GM18499 (cell line): ENCODE measurements around the gene FUT8.

Source experiments
- ATAC-seq: cut with Tn5 transposase; IDR thresholded peaks from one replicate; pipeline ENCODE4 v1.9.1; 2021; ENCODE audit warnings: moderate number of reproducible peaks; ENCODE audit not compliant: insufficient read depth, unreplicated experiment

The FUT8 gene

GRCh38 chr14:65549429-65549828, 136.9 kb downstream of the FUT8 start:
- ATAC-seq: no peak

DNA sequence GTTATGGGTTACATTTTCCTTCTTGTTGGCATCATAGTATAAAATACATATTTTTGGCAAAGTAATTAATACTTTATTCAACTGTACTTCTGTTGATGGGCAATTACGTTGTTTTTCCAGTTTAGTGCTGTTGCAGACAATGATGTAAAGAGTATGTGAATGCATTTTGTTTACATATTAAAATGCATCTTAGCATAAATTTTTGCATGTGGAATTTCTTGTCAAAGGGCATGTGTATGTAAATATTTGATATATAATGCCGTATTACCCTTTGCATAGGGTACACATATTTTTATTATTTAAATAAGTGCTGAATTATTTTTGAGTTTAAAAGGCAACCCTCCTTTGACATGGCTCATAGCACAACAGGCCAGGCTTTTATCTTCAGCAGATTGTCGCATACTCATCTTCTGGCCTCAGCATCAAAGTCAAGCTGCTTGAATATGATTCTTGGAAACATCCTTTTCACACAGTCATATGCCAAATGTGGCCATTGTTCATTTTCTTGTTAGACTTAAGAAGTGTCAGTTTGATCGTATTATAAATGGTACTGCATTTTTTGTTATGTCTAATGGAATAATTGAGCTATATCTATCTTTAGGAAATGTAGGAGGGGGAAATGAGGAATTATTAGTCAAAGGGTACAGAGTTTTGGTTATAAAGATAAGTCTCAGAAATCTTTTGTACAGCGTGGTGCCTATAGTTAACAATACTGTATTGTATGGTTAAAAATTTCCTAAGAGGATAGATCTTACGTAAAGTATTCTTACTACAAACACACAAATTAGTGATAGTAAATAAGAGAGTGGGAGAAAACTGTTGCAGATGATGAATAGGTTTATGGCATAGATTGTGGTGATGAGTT, 138.5 kb downstream of the FUT8 start:
- no peak for ATAC-seq

DNA sequence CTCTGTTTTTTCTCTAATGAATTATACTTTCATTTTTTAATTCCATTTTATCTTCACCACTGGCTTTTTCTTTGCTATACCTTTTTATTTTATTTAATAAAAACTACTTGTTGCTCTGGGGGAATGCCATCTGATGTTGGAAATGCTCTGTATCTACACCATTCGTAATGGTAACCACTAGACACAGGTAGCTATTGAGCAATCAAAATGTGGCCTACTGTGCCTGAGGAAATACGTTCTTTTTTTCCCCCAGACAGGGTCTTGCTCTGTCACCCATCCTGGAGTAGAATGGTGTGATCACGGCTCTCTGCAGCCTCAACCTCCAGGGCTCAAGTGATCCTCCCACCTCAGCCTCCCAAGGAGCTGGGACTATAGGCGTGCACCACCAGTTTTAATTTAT, 140.2 kb downstream of the FUT8 start:
- ATAC-seq: no peak

DNA sequence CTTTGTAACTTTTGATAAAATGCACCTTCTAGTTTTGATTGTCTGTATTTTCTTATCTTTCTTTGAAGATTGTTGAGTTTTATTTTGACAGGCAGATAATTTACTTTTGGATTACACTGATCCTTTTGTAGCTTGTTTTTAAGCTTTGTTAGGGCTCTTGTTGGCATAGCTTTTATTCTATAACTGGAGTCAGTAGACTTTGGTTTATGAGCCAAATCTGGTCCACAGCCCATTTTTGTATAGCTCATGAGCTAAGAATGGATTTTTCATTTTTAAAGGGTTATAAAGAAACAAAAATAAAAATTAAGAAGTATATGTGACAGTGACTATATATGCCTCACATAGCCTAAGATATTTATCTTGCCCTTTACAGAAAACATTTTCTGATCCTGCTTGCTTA, 142.3 kb downstream of the FUT8 start:
- no peak for ATAC-seq

DNA sequence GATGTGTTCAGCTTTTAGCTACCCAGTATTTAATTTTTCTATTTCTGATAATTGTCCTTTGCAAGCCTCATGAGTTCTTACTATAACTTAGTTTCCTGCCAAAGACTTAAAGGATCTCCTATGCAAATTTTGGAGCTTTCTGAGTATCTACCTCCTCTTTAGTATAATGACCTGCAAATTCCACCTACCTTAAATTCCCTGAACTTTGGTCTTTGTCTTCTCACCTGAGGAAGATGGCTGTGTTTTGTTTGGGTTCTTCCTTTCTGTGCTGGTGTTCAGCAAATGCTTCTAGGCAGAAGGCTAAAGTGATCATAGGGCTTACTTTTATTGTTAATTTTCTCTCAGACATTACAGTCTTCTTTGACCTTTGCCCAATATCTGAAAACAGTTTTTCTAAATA, 142.8 kb downstream of the FUT8 start:
- ATAC-seq: no peak

GRCh38 chr14:65558363-65558762, 145.8 kb downstream of the FUT8 start:
- no peak for ATAC-seq

DNA sequence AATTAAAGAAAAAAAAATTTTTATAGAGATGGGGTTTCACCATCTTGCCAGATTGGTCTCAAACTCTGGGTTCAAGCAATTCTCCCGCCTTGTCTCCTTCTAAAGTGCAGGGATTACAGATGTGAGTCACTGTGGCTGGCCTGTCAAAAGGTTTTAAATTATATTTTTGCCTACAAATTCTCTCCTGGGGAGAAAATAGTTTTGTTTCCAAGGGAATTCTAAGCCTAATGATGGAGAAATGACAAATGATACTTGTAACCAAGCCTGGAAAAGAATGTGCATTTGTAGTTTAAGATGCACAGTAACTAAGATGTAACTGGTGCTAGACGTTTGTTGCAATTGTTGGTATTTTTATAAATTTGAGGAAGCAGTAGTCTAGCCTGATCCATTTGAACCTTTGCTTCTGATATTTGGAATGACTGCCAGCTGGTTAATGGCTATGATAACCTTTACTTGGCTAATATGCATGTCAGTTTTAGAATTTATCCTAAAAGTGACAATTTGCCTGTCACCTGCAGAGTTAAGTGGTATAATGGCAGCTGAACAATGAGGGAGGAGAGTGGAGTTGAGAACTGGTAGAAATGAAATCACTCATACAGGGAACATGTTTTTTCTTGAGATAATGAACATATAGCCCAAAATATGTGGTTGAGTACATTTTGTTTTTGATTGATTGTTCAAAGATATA, 148.0 kb downstream of the FUT8 start:
- no peak for ATAC-seq

GRCh38 chr14:65564370-65564769, 151.8 kb downstream of the FUT8 start:
- no peak for ATAC-seq

DNA sequence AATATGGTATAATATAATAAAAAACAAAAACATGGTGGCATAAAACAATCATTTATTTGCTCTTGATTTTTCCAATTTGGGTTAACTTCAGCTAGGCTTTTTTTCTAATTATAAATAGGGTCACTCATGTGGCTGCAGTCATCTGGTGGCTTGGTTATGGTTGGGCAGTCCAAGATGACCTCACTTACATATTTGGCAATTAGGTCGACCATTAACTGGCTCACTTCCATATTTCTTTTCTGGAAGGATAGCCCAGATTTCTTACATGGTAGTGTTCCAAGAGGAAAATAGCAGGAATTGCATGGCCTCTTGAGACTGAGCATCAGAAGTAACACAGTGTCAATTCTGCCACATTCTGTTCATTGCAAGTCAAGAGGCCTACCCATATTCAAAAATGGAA, 153.4 kb downstream of the FUT8 start:
- no peak for ATAC-seq

DNA sequence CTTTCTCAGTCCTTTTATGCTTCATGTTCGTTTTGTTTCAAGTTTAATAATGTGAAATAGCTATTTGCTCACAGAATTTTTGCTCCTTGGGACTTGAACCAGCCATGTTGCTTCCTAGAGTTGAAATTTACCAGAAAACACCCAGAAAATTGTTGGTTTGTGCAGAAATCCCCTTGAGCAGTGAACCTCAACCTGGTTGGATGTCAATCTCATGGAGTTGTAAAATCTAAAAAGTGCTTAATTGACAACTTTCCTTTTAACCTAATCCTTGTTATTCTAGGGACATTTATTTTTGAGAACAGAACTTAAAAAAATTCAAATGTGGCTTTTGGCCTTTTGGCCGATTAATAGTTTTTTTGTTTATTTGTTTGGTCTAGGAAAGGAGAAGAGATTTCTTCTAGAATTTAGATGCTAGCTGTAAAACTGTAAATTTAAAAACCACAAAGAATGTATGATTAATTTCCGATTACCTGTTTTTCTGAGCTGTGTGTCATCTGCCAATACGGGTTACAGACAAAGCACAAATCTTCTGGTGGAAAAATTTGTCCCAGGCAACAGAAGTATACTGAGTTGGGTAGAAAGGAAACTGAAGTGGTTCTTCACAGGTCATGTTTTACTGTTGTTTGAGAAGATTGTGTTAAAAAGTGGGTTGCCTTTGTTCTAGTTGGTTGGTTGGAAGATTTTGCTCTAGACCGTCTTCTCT, 154.4 kb downstream of the FUT8 start:
- no peak for ATAC-seq

- ATAC-seq: no peak
Observed at GRCh38 chr14:65574611-65575010, 162.1 kb downstream of the FUT8 start.

DNA sequence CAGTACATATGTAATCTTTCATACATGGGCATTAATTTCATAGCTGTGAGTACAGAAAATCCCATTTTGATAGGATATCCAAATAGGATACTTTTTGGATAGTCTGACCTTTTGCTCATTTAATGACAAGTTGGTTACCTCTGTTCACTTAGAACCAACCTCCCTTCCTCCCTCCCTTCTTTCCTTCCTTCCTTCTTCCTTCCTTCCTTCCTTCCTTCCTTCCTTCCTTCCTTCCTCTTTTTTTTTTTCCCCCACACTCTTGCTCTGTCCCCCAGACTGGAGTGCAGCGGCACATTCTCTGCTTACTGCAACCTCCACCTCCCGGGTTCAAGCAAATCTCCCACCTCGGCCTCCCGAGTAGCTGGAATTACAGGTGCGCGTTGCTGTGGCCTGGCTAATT, 162.9 kb downstream of the FUT8 start:
- ATAC-seq: no peak

GRCh38 chr14:65580973-65581372, 168.4 kb downstream of the FUT8 start:
- ATAC-seq: no peak

- ATAC-seq: no peak
Observed at GRCh38 chr14:65581378-65581777, 168.8 kb downstream of the FUT8 start.

DNA sequence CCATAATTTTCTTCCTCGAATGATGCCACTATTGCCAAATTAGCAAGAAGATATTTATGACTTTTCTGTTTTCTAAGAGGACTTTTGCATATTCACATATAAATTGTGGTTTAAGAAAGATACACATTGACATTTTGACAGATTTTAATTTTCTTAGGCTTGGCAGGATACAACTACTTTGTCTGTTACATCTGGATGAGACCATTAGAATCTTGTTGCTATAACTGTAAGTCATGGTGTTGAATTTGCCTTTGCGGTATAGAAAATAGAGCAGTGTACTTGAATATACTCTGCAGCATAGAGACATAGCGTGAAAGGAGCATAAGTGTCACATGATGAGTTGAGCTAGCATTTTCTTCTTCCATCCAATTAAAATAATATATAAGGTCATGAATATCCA, 169.3 kb downstream of the FUT8 start:
- ATAC-seq: no peak

GRCh38 chr14:65585216-65585615, 172.7 kb downstream of the FUT8 start:
- no peak for ATAC-seq

- ATAC-seq: no peak
Observed at GRCh38 chr14:65588426-65589140, 176.1 kb downstream of the FUT8 start.

GRCh38 chr14:65594153-65594881, 181.8 kb downstream of the FUT8 start:
- no peak for ATAC-seq

DNA sequence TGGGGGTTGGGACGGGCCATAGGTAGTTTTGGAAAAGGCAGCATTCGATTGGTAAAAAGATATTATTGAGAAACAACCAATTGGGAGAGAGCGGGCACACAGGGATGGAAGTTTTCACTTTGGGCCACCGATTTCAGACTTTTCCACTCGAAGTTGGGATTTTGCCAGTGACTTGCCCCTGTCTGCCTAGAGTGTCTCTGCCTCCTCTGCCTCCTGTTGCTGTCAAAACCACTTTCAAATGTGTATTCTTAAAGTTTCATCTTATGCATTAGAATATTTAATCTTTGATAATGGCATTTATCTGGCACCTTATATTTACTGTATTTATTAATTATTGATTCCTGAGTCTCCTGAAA, 182.3 kb downstream of the FUT8 start:
- no peak for ATAC-seq

DNA sequence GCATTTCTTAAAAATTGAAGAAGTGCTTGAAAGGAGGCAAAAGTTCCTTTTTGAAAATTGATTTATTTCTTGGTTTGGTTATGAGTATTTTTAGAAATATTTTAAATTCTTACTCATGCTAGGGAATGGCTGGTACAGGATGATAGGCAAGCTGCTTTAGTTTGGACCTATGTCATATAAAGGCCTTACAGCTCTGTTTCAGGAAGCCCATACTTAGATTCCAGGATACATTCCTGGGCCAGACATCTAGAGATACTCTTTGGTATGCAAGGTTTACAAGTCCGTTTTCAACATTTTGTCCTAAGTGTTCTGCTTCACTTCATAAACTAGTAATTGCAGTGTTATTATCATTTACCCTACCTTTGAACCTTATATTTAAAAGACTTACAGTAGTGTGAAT, 186.8 kb downstream of the FUT8 start:
- ATAC-seq: no peak
